Sigmoid colon (tissue), 4 donors: ENCODE data around the gene AP2A1.

Experiments used
- CTCF ChIP-seq, 4 experiments: fragments of 450-650 bp in 3 of 4; fragments of 200-600 bp in 1 of 4; IDR thresholded peaks; one replicate each; pipeline ENCODE4 v1.5.1; 2016 to 2019; ENCODE audit warnings: antibody characterized with exemption in 4 of 4, mild to moderate bottlenecking in 3 of 4, moderate library complexity in 2 of 4
- EP300 ChIP-seq, 4 donors: sonication (generic); formaldehyde crosslinking; IDR thresholded peaks; one replicate each; pipeline ENCODE4 v1.6.1; 2017; ENCODE audit warnings: antibody characterized with exemption in 4 of 4

GRCh38 chr19:49774969-49775368 is 8.2 kb downstream of the AP2A1 start:
- TF ChIP-seq EP300 (IDR thresholded peaks at IDR 0.05) (no peak), CTCF (IDR thresholded peaks at IDR 0.05) (no peak)
